Fibroblast of lung (primary cell): Measurements from ENCODE around the gene MSANTD1. TPM values are rescaled to one million over a fixed set of nuclear protein-coding genes. Genes with fewer than 3 reads are reported as not detected.

ENCODE experiments used
- DNase-seq, 2 donors: peaks; one replicate each; pipeline versions ENCODE4 v3.0.0 to v3.0.0-alpha.2; 2010; ENCODE audit warnings: low read depth in 2 of 2
- H2AFZ ChIP-seq: 2 replicates; pipeline ENCODE4 v1.5.1; 2012; ENCODE audit warnings: low read length, control low read depth, inconsistent platforms
- H3K27ac ChIP-seq: 2 replicates; pipeline ENCODE4 v1.5.1; 2011; ENCODE audit warnings: low read length, control low read depth; ENCODE audit not compliant: insufficient read depth
- H3K27me3 ChIP-seq: 2 replicates; pipeline ENCODE4 v1.5.1; 2011; ENCODE audit warnings: mild to moderate bottlenecking, low read length; ENCODE audit not compliant: control insufficient read depth, insufficient read depth
- H3K36me3 ChIP-seq: 2 replicates; pipeline ENCODE4 v1.5.1; 2011; ENCODE audit warnings: low read length; ENCODE audit not compliant: control insufficient read depth, insufficient read depth
- H3K4me1 ChIP-seq: 2 replicates; pipeline ENCODE4 v1.5.1; 2011; ENCODE audit warnings: low read length; ENCODE audit not compliant: control insufficient read depth, insufficient read depth; ENCODE audit errors: extremely low read depth
- H3K4me2 ChIP-seq: 2 replicates; pipeline ENCODE4 v1.5.1; 2011; ENCODE audit warnings: low read length, control low read depth; ENCODE audit not compliant: insufficient read depth; ENCODE audit errors: extremely low read depth
- H3K4me3 ChIP-seq, 4 experiments: fragments of 200-600 bp in 1 of 4; sonication (generic) in 1 of 4; replicated peaks in 1 of 4; 2 replicates each; pipeline ENCODE4 v1.5.1; 2011 to 2016; ENCODE audit warnings: low read length in 4 of 4, low read depth in 3 of 4, mild to moderate bottlenecking in 3 of 4, control low read depth in 2 of 4, inconsistent platforms in 1 of 4, mixed read lengths in 1 of 4; ENCODE audit not compliant: insufficient read depth in 1 of 4; ENCODE audit errors: control extremely low read depth in 1 of 4
- H3K79me2 ChIP-seq: 2 replicates; pipeline ENCODE4 v1.5.1; 2012; ENCODE audit warnings: mild to moderate bottlenecking, low read length, inconsistent platforms; ENCODE audit not compliant: control insufficient read depth, insufficient read depth
- H3K9ac ChIP-seq: 2 replicates; pipeline ENCODE4 v1.5.1; 2011; ENCODE audit warnings: mild to moderate bottlenecking, low read length, control low read depth; ENCODE audit not compliant: insufficient read depth
- H3K9me3 ChIP-seq: 2 replicates; pipeline ENCODE4 v1.5.1; 2012; ENCODE audit warnings: low read depth, low read length; ENCODE audit not compliant: control insufficient read depth, insufficient read depth
- H4K20me1 ChIP-seq: 2 replicates; pipeline ENCODE4 v1.5.1; 2011; ENCODE audit warnings: low read length; ENCODE audit not compliant: control insufficient read depth, insufficient read depth; ENCODE audit errors: extremely low read depth
- CTCF ChIP-seq, 2 donors: IDR thresholded peaks in 1 of 2; conservative IDR thresholded peaks in 1 of 2; 1 replicate in 1 of 2; 2 replicates in 1 of 2; pipeline ENCODE4 v1.5.1; 2011 to 2012; ENCODE audit warnings: low read length in 2 of 2, control low read depth in 1 of 2, inconsistent platforms in 1 of 2, low read depth in 1 of 2, mild to moderate bottlenecking in 1 of 2
- EZH2 ChIP-seq: IDR thresholded peaks from 2 replicates; pipeline ENCODE4 v1.5.1; 2012; ENCODE audit warnings: low read length, control low read depth, mild to moderate bottlenecking; ENCODE audit errors: missing control alignments
- polyA plus RNA-seq, 2 donors: library from polyadenylated mRNA; depleted of rRNA in 1 of 2; stranded (reverse) in 1 of 2; unstranded in 1 of 2; fragments of >200 nt; gene quantifications; 2 replicates each; pipeline ENCODE4 v1.2.1, GENCODE V29; 2011 to 2012; ENCODE audit warnings: missing spikeins in 1 of 2
- total RNA-seq: library from RNA; depleted of rRNA; stranded (reverse); fragments of >200 nt; gene quantifications from 2 replicates; pipeline ENCODE4 v1.2.1, GENCODE V29; 2014

The MSANTD1 gene
- total and polyA plus RNA-seq, 2 donors (not counting 1 experiment from before 2014, with no cell fraction given) = 0.50 TPM; not detected in 1

- H3K9ac ChIP-seq = no peak overlapping the region
- no peak for TF ChIP-seq EZH2
- H3K36me3 ChIP-seq = peaks cover 5% of the 10 kb centered on the region
- H2AFZ ChIP-seq = no peak overlapping the region
- peaks cover 2% of the 10 kb centered on the region for H3K4me1 ChIP-seq
- DNase-seq = peak; percentile 9 to 88
- H3K27ac ChIP-seq = no peak overlapping the region
- H3K4me2 ChIP-seq = peak overlapping the region; percentile 59
- H3K27me3 ChIP-seq = no peaks in the 10 kb centered on the region
- no peaks in the 10 kb centered on the region for H3K79me2 ChIP-seq
- H4K20me1 ChIP-seq = no peaks in the 10 kb centered on the region
- H3K4me3 ChIP-seq = no peak overlapping the region
- no peaks in the 10 kb centered on the region for H3K9me3 ChIP-seq
These were observed 6.9 kb upstream of the MSANTD1 start for GRCh38 chr4:3241898-3242524.

- no peak overlapping the region for H3K4me2 ChIP-seq
- H3K9me3 ChIP-seq = no peaks in the 10 kb centered on the region
- no peak overlapping the region for H3K27ac ChIP-seq
- no peak for DNase-seq
- H2AFZ ChIP-seq = no peak overlapping the region
- H3K27me3 ChIP-seq = no peaks in the 10 kb centered on the region
- TF ChIP-seq CTCF (conservative IDR thresholded peaks at IDR 0.05 in 1 of 2, IDR thresholded peaks at IDR 0.05 in 1 of 2; ENCODE audit: low read depth in 1 of 2, low read length in 2 of 2) = no peak
- H3K36me3 ChIP-seq = peaks cover 5% of the 10 kb centered on the region
- H3K4me3 ChIP-seq = no peak overlapping the region
- no peaks in the 10 kb centered on the region for H3K79me2 ChIP-seq
- H4K20me1 ChIP-seq = no peaks in the 10 kb centered on the region
- H3K4me1 ChIP-seq = peaks cover 2% of the 10 kb centered on the region
- no peak overlapping the region for H3K9ac ChIP-seq
These were observed 5.7 kb upstream of the MSANTD1 start for GRCh38 chr4:3243136-3243780.

- Histone ChIP-seq H3K36me3 (peaks cover 5% of the 10 kb centered on the region), H3K4me1 (peaks cover 2% of the 10 kb centered on the region), H3K4me2 (no peak overlapping the region), H3K79me2 (no peaks in the 10 kb centered on the region), H3K4me3 (no peak overlapping the region), H3K9me3 (no peaks in the 10 kb centered on the region), H2AFZ (no peak overlapping the region), H3K27me3 (no peaks in the 10 kb centered on the region), H3K27ac (no peak overlapping the region), H3K9ac (no peak overlapping the region), H4K20me1 (no peaks in the 10 kb centered on the region)
- no peak for TF ChIP-seq EZH2
- no peak for TF ChIP-seq CTCF (conservative IDR thresholded peaks at IDR 0.05 in 1 of 2, IDR thresholded peaks at IDR 0.05 in 1 of 2; ENCODE audit: low read depth in 1 of 2, low read length in 2 of 2)
- DNase-seq = no peak
These were observed 5.0 kb upstream of the MSANTD1 start for GRCh38 chr4:3244002-3244401.
